ENCODE results near the gene INHA.

The INHA gene

DNA sequence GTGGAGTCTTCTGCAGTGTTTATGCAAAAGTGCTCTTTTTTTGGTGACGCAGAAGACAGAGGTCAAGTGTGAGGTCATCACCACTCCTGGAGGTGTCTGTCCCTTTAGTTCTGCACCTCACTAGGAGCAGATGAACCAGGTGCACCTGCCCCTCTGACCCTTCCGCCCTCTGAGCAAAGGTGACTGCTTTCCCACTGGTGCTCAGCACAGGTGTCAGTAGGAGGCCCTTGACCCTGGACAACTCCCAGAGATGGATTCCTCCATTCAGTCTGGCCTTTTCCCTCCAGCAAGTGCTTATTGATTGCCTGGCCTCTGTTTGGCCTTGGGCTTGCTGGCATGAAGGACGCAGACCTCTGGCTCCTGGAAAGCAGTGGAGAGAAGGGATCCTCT is 46.6 kb downstream of the INHA start:
- no peak for DNase-seq (ENCODE audit: low read depth)
- TF ChIP-seq, protein P1, sequence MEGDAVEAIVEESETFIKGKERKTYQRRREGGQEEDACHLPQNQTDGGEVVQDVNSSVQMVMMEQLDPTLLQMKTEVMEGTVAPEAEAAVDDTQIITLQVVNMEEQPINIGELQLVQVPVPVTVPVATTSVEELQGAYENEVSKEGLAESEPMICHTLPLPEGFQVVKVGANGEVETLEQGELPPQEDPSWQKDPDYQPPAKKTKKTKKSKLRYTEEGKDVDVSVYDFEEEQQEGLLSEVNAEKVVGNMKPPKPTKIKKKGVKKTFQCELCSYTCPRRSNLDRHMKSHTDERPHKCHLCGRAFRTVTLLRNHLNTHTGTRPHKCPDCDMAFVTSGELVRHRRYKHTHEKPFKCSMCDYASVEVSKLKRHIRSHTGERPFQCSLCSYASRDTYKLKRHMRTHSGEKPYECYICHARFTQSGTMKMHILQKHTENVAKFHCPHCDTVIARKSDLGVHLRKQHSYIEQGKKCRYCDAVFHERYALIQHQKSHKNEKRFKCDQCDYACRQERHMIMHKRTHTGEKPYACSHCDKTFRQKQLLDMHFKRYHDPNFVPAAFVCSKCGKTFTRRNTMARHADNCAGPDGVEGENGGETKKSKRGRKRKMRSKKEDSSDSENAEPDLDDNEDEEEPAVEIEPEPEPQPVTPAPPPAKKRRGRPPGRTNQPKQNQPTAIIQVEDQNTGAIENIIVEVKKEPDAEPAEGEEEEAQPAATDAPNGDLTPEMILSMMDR (IDR thresholded peaks at IDR 0.05; ENCODE audit: control insufficient read depth, extremely low read depth, insufficient read depth), result no peak
- H3K4me3 ChIP-seq (ENCODE audit: low read depth, low read length), result no peak overlapping the region

DNA sequence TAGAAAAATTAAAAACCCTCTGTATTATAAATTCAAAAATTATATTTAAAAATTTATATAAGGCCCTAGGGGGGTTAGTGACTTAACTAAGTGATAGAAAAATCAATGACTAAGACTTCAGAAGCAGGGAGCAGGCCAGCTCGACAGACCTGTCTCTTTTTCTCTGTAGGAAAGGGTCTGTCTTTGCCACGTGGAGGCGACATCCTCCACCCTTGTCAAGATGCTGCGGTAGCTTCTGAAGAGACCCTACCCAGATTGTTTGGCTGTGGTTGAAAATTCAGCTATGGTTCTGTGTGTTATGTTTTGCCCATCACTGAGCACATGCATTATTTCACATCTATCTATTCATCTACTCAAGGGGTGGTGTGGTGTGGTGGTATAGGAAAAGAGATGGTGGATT is 47.1 kb downstream of the INHA start:
- TF ChIP-seq, protein P1 (IDR thresholded peaks at IDR 0.05; ENCODE audit: control insufficient read depth, extremely low read depth, insufficient read depth), result no peak
- no peak overlapping the region for H3K4me3 ChIP-seq (ENCODE audit: low read depth, low read length)
- no peak for DNase-seq (ENCODE audit: low read depth)

DNA sequence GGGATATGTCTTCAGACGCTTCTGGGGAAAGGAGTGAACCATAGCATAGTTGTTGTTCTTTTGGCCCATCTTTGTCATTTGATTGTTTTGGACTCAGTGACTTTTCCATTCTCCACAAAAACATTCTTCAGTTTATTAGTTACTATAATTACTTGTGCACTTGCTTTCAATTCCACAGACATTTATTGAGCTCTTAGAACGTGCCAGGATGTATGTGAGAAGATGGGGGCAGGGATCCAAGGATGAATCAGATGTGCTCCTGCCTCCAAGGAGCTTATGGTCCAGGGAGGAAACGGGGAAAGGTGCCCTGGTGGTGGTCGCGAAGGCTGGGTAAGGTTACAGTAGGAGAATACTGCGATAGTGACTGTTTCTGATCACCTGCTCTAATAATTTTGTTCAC is 48.4 kb downstream of the INHA start:
- DNase-seq (ENCODE audit: low read depth), result no peak
- TF ChIP-seq, protein P1 (IDR thresholded peaks at IDR 0.05; ENCODE audit: control insufficient read depth, extremely low read depth, insufficient read depth), result no peak
- H3K4me3 ChIP-seq (ENCODE audit: low read depth, low read length), result no peak overlapping the region

DNA sequence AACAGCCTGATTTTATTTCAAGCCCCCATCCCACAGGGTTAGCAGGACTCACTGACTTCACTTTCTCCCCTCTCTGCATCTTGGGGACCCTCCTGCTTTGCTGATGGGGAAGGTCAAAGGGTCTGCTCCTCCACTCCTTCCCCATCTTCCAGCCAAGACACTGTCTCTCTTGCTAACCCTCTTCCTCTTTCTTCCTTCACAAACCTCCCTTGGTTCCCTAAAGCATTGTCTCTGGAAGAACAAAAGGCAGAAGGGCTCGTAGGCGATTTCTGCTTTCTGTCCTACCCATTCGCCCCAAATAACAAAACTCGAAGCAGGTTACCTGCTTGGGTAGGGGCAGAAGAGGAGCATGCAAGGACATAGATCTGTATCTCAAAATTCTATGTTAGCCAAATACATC is 49.8 kb downstream of the INHA start:
- TF ChIP-seq, protein P1 (IDR thresholded peaks at IDR 0.05; ENCODE audit: control insufficient read depth, extremely low read depth, insufficient read depth), result no peak
- DNase-seq (ENCODE audit: low read depth), result no peak
- no peak overlapping the region for H3K4me3 ChIP-seq (ENCODE audit: low read depth, low read length)

DNA sequence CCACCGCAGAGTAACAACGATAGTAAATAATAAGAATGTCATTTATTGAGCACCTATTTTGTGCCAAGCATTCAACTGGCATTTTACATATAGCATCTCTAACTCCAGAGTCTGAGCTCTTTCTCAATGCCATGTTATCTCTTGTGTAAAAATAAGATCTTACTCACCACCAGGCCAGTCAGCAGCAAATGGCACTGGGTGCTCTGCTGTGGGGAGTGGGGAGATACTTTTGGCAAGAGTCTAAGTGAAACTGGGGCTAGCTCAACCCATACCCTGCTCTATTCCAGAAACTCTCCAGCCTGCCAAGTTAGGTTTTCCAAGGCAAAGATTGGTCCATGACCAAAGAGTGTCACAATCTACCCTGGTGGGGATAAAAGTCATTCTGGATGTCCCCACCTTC is 50.4 kb downstream of the INHA start:
- no peak overlapping the region for H3K4me3 ChIP-seq (ENCODE audit: low read depth, low read length)
- TF ChIP-seq, protein P1 (IDR thresholded peaks at IDR 0.05; ENCODE audit: control insufficient read depth, extremely low read depth, insufficient read depth), result no peak
- no peak for DNase-seq (ENCODE audit: low read depth)

DNA sequence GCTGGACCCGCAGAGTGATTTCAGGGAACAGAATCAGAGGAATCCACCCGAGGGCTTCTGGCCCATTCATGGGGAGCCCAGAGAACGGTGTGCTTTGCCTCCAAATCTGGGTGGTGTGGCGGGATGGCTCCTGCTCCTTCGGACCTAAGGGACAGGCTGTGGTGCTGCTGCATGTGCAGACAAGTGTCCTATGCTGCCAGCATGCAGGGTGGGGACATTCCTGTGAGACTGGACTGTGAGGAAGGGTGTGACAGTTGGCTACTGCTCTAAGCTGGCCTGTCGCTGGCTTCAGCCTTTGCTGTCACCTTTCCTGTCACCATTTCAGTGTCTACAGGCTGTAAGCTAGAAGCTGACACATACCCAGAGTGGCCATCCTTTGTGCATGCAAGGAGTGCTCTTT is 52.5 kb downstream of the INHA start:
- no peak overlapping the region for H3K4me3 ChIP-seq (ENCODE audit: low read depth, low read length)
- DNase-seq (ENCODE audit: low read depth), result no peak
- TF ChIP-seq, protein P1 (IDR thresholded peaks at IDR 0.05; ENCODE audit: control insufficient read depth, extremely low read depth, insufficient read depth), result no peak

DNA sequence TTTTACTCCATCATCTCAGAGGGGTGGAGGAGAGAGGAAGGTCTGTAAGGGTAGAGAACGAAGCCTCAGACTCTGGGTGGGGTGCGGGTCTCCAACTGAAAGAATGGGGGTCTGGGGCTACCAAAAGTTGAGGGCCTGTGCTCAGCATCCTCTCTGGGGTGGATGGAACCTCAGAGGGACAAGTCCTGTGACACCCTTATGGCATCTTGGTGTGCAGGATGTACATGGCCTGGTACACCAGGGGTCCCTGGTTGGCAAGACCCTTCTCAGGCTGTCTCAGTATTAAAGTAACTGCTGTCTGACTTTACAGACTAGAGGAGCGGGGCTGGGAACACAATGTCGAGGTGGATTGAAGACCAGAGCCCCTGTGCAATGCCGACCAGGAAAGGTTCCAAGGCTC is 53.1 kb downstream of the INHA start:
- DNase-seq (ENCODE audit: low read depth), result no peak
- TF ChIP-seq, protein P1 (IDR thresholded peaks at IDR 0.05; ENCODE audit: control insufficient read depth, extremely low read depth, insufficient read depth), result no peak
- no peak overlapping the region for H3K4me3 ChIP-seq (ENCODE audit: low read depth, low read length)

Data from LNCaP clone FGC (cell line).